Activated CD4-positive, alpha-beta memory T cell treated with anti-CD3 and anti-CD28 coated beads, Interleukin-2, amount 10 ng/mL, durations not matched to agents 7 days and 5 days (primary cell): ENCODE data around the gene HMGN1. TPM values are rescaled to one million over a fixed set of nuclear protein-coding genes. Genes with fewer than 3 reads are reported as not detected.
"Not testable (repeated sequence)": the region's sequence is repeated elsewhere in the genome, so short reads cannot be mapped to it uniquely, and the experiment has no call there.

Experiments
- CTCF ChIA-PET: fragments of 350-600 bp; sonication (Branson Sonifier 250); formaldehyde crosslinking; loops from one replicate; lab custom pipeline; 2021; ENCODE audit warnings: antibody characterized with exemption, inconsistent platforms; lab: Charles Lee
- POLR2A ChIA-PET: fragments of 350-600 bp; sonication (Branson Sonifier 250); formaldehyde crosslinking; loops from one replicate; lab custom pipeline; 2021; ENCODE audit warnings: antibody characterized with exemption; lab: Charles Lee
- DNase-seq: peaks from one replicate; pipeline ENCODE4 v3.0.0-alpha.2; 2020
- H3K27ac Mint-ChIP-seq: one replicate; pipeline ENCODE4 v1.8.0; 2021; ENCODE audit warnings: mild to moderate bottlenecking, mixed read lengths
- H3K27me3 Mint-ChIP-seq: one replicate; pipeline ENCODE4 v1.8.0; 2021; ENCODE audit warnings: mixed read lengths
- H3K36me3 Mint-ChIP-seq: one replicate; pipeline ENCODE4 v1.8.0; 2021; ENCODE audit warnings: low read depth, mixed read lengths
- H3K4me1 Mint-ChIP-seq: one replicate; pipeline ENCODE4 v1.8.0; 2021; ENCODE audit warnings: mixed read lengths
- H3K4me3 Mint-ChIP-seq: one replicate; pipeline ENCODE4 v1.8.0; 2021; ENCODE audit warnings: mild to moderate bottlenecking, mixed read lengths
- H3K9me3 Mint-ChIP-seq: one replicate; pipeline ENCODE4 v1.8.0; 2021; ENCODE audit warnings: mixed read lengths
- total RNA-seq, 2 experiments: library from RNA; stranded (reverse); gene quantifications; one replicate each; pipeline ENCODE4 v1.2.3, GENCODE V29; 2021

Gene HMGN1
- total RNA-seq, 2 experiments from 2014 or later: 327 to 340 TPM

DNA sequence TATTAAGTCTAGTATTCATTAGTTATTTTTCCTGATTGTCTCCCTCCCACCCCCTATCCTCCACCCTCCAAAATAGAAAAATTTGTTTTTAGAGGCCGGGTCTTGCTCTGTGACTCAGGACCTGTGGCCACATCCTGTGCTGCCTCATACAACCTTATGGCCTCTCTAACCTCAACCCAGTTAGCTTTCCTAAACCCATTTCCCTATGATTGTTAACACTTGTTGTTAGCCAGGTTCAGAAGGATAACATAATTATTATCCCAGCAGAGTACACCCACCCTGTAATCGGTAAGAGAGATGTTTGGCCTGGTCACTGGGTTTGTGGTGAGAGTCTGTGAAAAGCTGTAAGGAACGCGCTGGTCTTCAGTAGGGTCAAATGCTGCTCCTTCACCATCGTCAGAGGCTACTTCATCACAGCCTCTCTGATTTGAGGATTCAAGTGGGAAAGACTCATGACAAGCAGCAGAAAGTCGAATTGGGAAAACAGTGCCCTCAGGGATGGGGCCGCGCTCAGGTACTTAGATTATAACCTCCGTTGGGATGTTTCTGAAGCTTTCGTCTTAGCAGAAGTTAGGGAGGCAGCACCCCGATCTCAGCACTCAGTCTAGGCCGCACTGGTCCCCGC lies 35.9 kb upstream of the HMGN1 start:
- Mint-ChIP-seq H3K4me1 (peaks cover 62% of the 10 kb centered on the region), H3K9me3 (no peaks in the 10 kb centered on the region), H3K4me3 (no peak overlapping the region), H3K27ac (peak overlapping the region; percentile 61), H3K27me3 (no peaks in the 10 kb centered on the region), H3K36me3 (peaks cover 6% of the 10 kb centered on the region)
- CTCF ChIA-PET: interaction anchor here (1.0 kb wide), 1 partner anchor 38 kb away, joined by 3 read pairs; no protein-coding TSS in a partner anchor
- DNase-seq: peak; percentile 37
- POLR2A ChIA-PET: interaction anchor here (1.7 to 5.7 kb wide), 4 partner anchors 8 to 201 kb away, joined by 4 to 47 read pairs (median 28); partner anchors contain the start of genes BRWD1, HMGN1 and PSMG1

DNA sequence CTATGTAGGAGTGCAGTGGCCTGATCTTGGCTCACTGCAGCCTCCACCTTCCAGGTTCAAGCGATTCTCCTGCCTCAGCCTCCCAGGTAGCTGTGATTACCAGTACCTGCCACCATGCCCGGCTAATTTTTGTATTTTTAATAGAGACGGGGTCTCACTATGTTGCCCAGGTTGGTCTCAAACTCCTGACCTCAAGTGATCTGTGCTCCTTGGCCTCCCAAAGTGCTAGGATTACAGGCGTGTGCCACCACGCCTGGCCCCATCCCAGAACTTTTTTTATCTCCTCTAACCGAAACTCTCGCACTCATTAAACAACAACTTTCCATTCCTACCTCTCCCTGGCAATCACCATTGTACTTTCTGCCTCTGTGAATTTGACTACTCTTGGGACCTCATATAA lies 33.2 kb upstream of the HMGN1 start:
- peak overlapping the region; percentile 45 for H3K4me3 Mint-ChIP-seq
- DNase-seq, H3K36me3 Mint-ChIP-seq, CTCF ChIA-PET, H3K27me3 Mint-ChIP-seq, H3K9me3 Mint-ChIP-seq, H3K27ac Mint-ChIP-seq: not testable (repeated sequence)
- POLR2A ChIA-PET: interaction anchor here (2.2 to 2.9 kb wide), 3 partner anchors 34 to 198 kb away, joined by 19 to 54 read pairs (median 29); partner anchors contain the start of genes BRWD1, HMGN1 and PSMG1
- peaks cover 47% of the 10 kb centered on the region for H3K4me1 Mint-ChIP-seq

GRCh38 chr21:39381009-39381408 lies 32.1 kb upstream of the HMGN1 start:
- H3K4me1 Mint-ChIP-seq: peaks cover 41% of the 10 kb centered on the region
- H3K9me3 Mint-ChIP-seq: no peaks in the 10 kb centered on the region
- H3K4me3 Mint-ChIP-seq: peak overlapping the region; percentile 94
- H3K27me3 Mint-ChIP-seq: no peaks in the 10 kb centered on the region
- no peak for DNase-seq
- ChIA-PET POLR2A (interaction anchor here (2.2 to 2.9 kb wide), 3 partner anchors 33 to 197 kb away, joined by 19 to 54 read pairs (median 29); partner anchors contain the start of genes BRWD1, HMGN1 and PSMG1), CTCF (interaction anchor here (0.8 to 1.2 kb wide), 2 partner anchors 61 to 198 kb away, joined by 3 read pairs; partner anchors contain the start of gene PSMG1)
- H3K36me3 Mint-ChIP-seq: peaks cover 6% of the 10 kb centered on the region
- H3K27ac Mint-ChIP-seq: peak overlapping the region; percentile 10

DNA sequence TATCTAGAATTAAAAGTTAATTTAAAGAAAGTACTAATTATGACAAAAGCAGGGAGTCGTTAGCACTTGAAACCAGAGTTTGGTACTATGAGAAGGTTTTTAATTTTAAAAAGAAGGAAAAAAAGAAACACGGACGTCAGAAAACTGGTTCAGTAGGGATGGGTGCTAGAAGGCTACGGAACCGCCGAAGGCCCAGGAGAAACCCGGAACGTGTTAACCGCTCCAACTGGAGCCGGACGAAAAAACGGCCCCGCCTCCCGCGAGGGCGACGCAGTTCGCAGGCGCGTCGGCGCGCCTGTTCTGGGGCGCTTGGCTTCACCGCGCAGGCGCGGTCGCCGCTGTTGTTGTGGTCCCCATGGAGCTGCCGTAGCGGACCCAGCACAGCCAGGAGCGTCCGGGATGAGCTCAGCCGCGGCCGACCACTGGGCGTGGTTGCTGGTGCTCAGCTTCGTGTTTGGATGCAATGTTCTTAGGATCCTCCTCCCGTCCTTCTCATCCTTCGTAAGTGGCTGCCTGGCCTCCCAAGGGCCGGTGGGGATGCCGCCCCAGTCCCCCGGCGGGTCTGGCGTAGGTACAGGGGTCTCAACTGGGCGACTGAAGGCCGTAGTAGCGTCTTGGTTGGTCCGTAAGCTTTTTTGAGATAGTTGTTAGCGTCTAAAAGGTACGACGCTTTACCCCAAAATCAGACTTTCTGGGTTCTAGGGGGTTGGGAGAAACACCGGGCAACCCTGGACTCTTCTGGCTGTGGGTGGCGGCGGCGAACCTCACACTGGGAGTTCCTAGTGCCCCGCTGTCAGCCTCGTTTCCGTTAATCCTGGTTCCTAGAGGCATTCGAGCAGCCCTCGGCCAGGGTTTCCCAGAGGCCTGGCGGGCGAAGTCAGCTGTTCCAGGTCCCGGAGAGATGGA lies 31.4 kb upstream of the HMGN1 start:
- Mint-ChIP-seq H3K27me3 (peaks cover 2% of the 10 kb centered on the region), H3K9me3 (no peaks in the 10 kb centered on the region), H3K36me3 (peaks cover 6% of the 10 kb centered on the region), H3K4me3 (peak overlapping the region; percentile 94), H3K4me1 (peaks cover 33% of the 10 kb centered on the region), H3K27ac (peak overlapping the region; percentile 83)
- ChIA-PET POLR2A (interaction anchor here (0.7 to 2.9 kb wide), 5 partner anchors 32 to 196 kb away, joined by 3 to 54 read pairs (median 19); partner anchors contain the start of genes BRWD1, HMGN1 and PSMG1), CTCF (interaction anchor here (0.6 to 1.2 kb wide), 3 partner anchors 26 to 197 kb away, joined by 3 to 4 read pairs (median 3); partner anchors contain the start of gene PSMG1)
- peak; percentile 94 for DNase-seq

DNA sequence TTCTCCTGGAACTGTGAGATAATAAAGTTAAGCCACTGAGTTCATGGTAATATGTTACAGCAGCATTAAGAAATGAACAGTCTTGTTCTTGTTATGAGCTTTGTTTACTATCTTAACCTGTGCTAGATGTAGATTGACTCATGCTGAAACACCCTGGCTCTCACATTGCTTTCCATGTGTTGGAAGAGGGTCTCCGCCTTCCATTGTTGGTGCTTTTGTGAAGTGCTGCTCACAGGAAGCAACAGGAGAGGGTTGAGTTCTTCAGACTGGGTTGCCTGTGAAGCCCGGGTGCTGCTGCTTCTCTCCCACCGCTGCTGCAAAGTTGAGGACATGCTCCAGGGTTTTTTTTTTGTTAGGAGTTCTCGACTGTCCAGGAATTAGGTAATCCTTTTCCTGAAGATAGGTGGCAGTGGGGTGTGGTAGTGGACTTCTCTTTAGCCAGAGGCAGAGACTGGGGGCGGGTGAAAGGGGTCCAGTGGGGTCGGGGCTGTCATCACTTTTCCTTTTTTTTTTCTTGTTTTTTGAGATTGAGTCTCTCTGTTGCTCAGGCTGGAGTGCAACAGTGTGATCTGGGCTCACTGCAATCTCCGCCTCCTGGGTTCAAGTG lies 28.7 kb upstream of the HMGN1 start:
- H3K27ac Mint-ChIP-seq: no peak overlapping the region
- H3K4me3 Mint-ChIP-seq: no peak overlapping the region
- H3K4me1 Mint-ChIP-seq: peaks cover 21% of the 10 kb centered on the region
- DNase-seq: no peak
- ChIA-PET POLR2A (interaction anchor here (1.3 kb wide), 1 partner anchor 29 kb away, joined by 3 read pairs; the partner anchor contains the start of gene HMGN1), CTCF (interaction anchor here (0.6 kb wide), 1 partner anchor 66 kb away, joined by 4 read pairs; no protein-coding TSS in a partner anchor)
- peaks cover 5% of the 10 kb centered on the region for H3K36me3 Mint-ChIP-seq
- peaks cover 10% of the 10 kb centered on the region for H3K27me3 Mint-ChIP-seq
- H3K9me3 Mint-ChIP-seq: no peaks in the 10 kb centered on the region

GRCh38 chr21:39375446-39375845 lies 26.6 kb upstream of the HMGN1 start:
- Mint-ChIP-seq H3K36me3 (no peaks in the 10 kb centered on the region), H3K4me3 (no peak overlapping the region), H3K27ac (no peak overlapping the region), H3K27me3 (peaks cover 10% of the 10 kb centered on the region), H3K9me3 (no peaks in the 10 kb centered on the region), H3K4me1 (peaks cover 9% of the 10 kb centered on the region)
- no peak for DNase-seq
- CTCF ChIA-PET: interaction anchor here (0.7 kb wide), 1 partner anchor 713 kb away, joined by 3 read pairs; no protein-coding TSS in a partner anchor
- POLR2A ChIA-PET: interaction anchor here (1.0 to 1.5 kb wide), 2 partner anchors 27 to 62 kb away, joined by 4 to 6 read pairs; partner anchors contain the start of gene BRWD1

GRCh38 chr21:39374046-39374445 lies 25.2 kb upstream of the HMGN1 start:
- Mint-ChIP-seq H3K4me1 (peaks cover 9% of the 10 kb centered on the region), H3K27me3 (peaks cover 10% of the 10 kb centered on the region), H3K36me3 (no peaks in the 10 kb centered on the region), H3K27ac (no peak overlapping the region), H3K4me3 (no peak overlapping the region), H3K9me3 (no peaks in the 10 kb centered on the region)
- CTCF ChIA-PET: interaction anchor here (1.2 to 1.6 kb wide), 2 partner anchors 13 to 68 kb away, joined by 3 to 8 read pairs; no protein-coding TSS in a partner anchor
- no peak for DNase-seq
- POLR2A ChIA-PET: interaction anchor here (0.9 to 1.5 kb wide), 3 partner anchors 26 to 60 kb away, joined by 3 to 4 read pairs (median 3); no protein-coding TSS in a partner anchor

GRCh38 chr21:39373634-39374033 lies 24.7 kb upstream of the HMGN1 start:
- H3K27ac Mint-ChIP-seq: no peak overlapping the region
- POLR2A ChIA-PET: interaction anchor here (0.9 to 1.5 kb wide), 4 partner anchors 14 to 59 kb away, joined by 3 to 4 read pairs (median 3); no protein-coding TSS in a partner anchor
- peaks cover 10% of the 10 kb centered on the region for H3K27me3 Mint-ChIP-seq
- H3K9me3 Mint-ChIP-seq: no peaks in the 10 kb centered on the region
- CTCF ChIA-PET: interaction anchor here (1.2 to 1.6 kb wide), 3 partner anchors 14 to 69 kb away, joined by 3 to 8 read pairs (median 3); partner anchors contain the start of gene HMGN1
- peaks cover 9% of the 10 kb centered on the region for H3K4me1 Mint-ChIP-seq
- no peaks in the 10 kb centered on the region for H3K36me3 Mint-ChIP-seq
- H3K4me3 Mint-ChIP-seq: no peak overlapping the region
- peak; percentile 22 for DNase-seq

DNA sequence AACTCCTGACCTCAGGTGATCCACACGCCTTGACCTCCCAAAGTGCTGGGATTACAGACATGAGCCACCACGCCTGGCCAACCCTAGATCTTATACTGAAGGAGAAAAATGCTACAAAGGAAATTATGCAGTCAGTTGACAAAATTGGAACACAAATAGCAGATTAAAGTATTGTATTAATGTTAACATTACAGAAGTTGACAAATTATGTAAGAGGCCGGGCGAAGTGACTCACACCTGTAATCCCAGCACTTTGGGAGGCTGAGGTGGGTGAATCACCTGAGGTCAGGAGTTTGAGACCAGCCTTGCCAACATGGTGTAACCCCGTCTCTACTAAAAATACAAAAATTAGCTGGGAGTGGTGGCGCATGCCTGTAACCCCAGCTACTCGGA lies 21.0 kb upstream of the HMGN1 start:
- H3K9me3 Mint-ChIP-seq, H3K4me3 Mint-ChIP-seq, CTCF ChIA-PET, H3K36me3 Mint-ChIP-seq, H3K4me1 Mint-ChIP-seq, H3K27ac Mint-ChIP-seq, DNase-seq, H3K27me3 Mint-ChIP-seq: not testable (repeated sequence)
- POLR2A ChIA-PET: interaction anchor here (0.9 kb wide), 1 partner anchor 21 kb away, joined by 3 read pairs; no protein-coding TSS in a partner anchor

- POLR2A ChIA-PET: no interaction called here
- Mint-ChIP-seq H3K27me3 (no peaks in the 10 kb centered on the region), H3K9me3 (no peaks in the 10 kb centered on the region), H3K4me1 (peaks cover 3% of the 10 kb centered on the region), H3K27ac (no peak overlapping the region), H3K36me3 (no peaks in the 10 kb centered on the region), H3K4me3 (no peak overlapping the region)
- DNase-seq: no peak
- CTCF ChIA-PET: no interaction called here
Measured at GRCh38 chr21:39367783-39368182, 18.9 kb upstream of the HMGN1 start.

DNA sequence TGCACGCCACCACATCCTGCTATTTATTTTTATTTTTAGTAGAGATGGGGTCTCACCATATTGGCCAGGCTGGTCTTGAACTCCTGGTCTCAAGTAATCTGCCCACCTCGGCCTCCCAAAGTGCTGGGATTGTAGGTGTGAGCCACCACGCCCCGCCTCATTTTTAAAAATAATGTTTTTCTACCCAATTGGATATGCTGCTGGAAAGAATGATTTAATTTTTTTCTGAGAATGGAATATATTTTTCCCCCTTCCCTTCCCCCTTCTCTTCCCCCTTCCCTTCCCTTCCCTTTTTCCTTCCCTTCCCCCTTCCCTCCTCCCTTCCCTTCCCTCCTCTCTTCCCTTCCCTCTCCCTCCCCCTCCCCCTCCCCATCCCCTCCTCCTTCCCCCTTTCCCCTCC lies 17.7 kb upstream of the HMGN1 start:
- Mint-ChIP-seq H3K4me1 (peaks cover 3% of the 10 kb centered on the region), H3K27ac (no peak overlapping the region), H3K36me3 (no peaks in the 10 kb centered on the region), H3K9me3 (no peaks in the 10 kb centered on the region), H3K27me3 (no peaks in the 10 kb centered on the region), H3K4me3 (no peak overlapping the region)
- POLR2A ChIA-PET: no interaction called here
- no peak for DNase-seq
- CTCF ChIA-PET: no interaction called here

DNA sequence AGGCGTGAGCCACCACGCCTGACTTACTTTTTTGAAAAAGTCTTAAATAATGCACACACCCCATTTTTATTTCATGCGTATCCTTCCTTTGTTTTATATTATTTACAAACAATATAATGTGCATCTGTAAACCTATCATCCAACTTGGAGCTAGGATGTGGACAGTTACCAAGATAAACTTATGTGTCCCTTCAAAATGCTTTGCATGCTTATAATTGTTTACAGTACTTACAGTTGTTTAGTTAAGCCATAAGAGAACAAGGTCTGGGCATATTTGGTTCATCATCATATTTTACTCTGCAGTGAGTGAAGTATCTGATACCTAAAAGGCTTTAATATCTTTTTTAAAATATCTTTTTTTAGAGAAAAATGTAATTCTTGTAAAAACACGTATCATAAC lies 16.1 kb upstream of the HMGN1 start:
- peaks cover 3% of the 10 kb centered on the region for H3K27me3 Mint-ChIP-seq
- H3K27ac Mint-ChIP-seq: no peak overlapping the region
- CTCF ChIA-PET: no interaction called here
- H3K4me1 Mint-ChIP-seq: no peaks in the 10 kb centered on the region
- H3K36me3 Mint-ChIP-seq: no peaks in the 10 kb centered on the region
- no peak for DNase-seq
- POLR2A ChIA-PET: no interaction called here
- no peaks in the 10 kb centered on the region for H3K9me3 Mint-ChIP-seq
- no peak overlapping the region for H3K4me3 Mint-ChIP-seq
